Liver (tissue), 9 donors: Measurements from ENCODE around the gene FAM241B. TPM values are rescaled to one million over a fixed set of nuclear protein-coding genes. Genes with fewer than 3 reads are reported as not detected.

Source experiments
- DNase-seq: peaks from one replicate; pipeline ENCODE4 v3.0.0-alpha.2; 2017; ENCODE audit warnings: low spot score
- H3K27ac ChIP-seq, 2 donors: one replicate each; pipeline ENCODE4 v1.7.0; 2013; ENCODE audit warnings: inconsistent platforms in 2 of 2, low read length in 2 of 2, control low read depth in 1 of 2, low read depth in 1 of 2, mild to moderate bottlenecking in 1 of 2
- H3K27me3 ChIP-seq, 4 donors: one replicate each; pipeline versions ENCODE4 v1.6.1 to v1.7.0; 2013; ENCODE audit warnings: low read length in 3 of 4, inconsistent platforms in 1 of 4, mild to moderate bottlenecking in 1 of 4, moderate library complexity in 1 of 4; ENCODE audit not compliant: control insufficient read depth in 4 of 4, insufficient read depth in 4 of 4
- H3K36me3 ChIP-seq, 4 donors: one replicate each; pipeline versions ENCODE4 v1.6.1 to v1.7.0; 2013; ENCODE audit warnings: low read length in 3 of 4, mild to moderate bottlenecking in 3 of 4, low read depth in 1 of 4, moderate library complexity in 1 of 4; ENCODE audit not compliant: control insufficient read depth in 4 of 4, insufficient read depth in 3 of 4
- H3K4me1 ChIP-seq, 4 donors: one replicate each; pipeline versions ENCODE4 v1.6.1 to v1.7.0; 2013; ENCODE audit warnings: low read length in 3 of 4, mild to moderate bottlenecking in 3 of 4, moderate library complexity in 1 of 4; ENCODE audit not compliant: control insufficient read depth in 4 of 4, insufficient read depth in 4 of 4
- H3K4me3 ChIP-seq, 3 donors: one replicate each; pipeline versions ENCODE4 v1.6.1 to v1.7.0; 2013; ENCODE audit warnings: low read length in 3 of 3, control low read depth in 1 of 3, low read depth in 1 of 3, mild to moderate bottlenecking in 1 of 3
- H3K9ac ChIP-seq, 2 donors: one replicate each; pipeline ENCODE4 v1.7.0; 2013; ENCODE audit warnings: low read length in 2 of 2, mild to moderate bottlenecking in 2 of 2, moderate library complexity in 2 of 2, control low read depth in 1 of 2, low read depth in 1 of 2
- H3K9me3 ChIP-seq, 4 donors: one replicate each; pipeline versions ENCODE4 v1.6.1 to v1.7.0; 2013; ENCODE audit warnings: low read length in 3 of 4; ENCODE audit not compliant: control insufficient read depth in 4 of 4
- ATF3 ChIP-seq: IDR thresholded peaks from 2 replicates; pipeline ENCODE4 v1.6.1; 2016; ENCODE audit warnings: antibody characterized with exemption
- CTCF ChIP-seq: fragments of 150-350 bp; IDR thresholded peaks from 2 replicates; pipeline ENCODE4 v1.5.1; 2017; ENCODE audit warnings: improper control_type of control experiment, low read depth, low read length; ENCODE audit not compliant: missing input control
- EGR1 ChIP-seq, 2 donors: IDR thresholded peaks; 2 replicates each; pipeline ENCODE4 v1.6.1; 2016 to 2018; ENCODE audit warnings: antibody characterized with exemption in 2 of 2, low read depth in 2 of 2
- FOXA1 ChIP-seq: IDR thresholded peaks from 2 replicates; pipeline ENCODE4 v1.6.1; 2016; ENCODE audit warnings: antibody characterized with exemption
- FOXA2 ChIP-seq: IDR thresholded peaks from 2 replicates; pipeline ENCODE4 v1.6.1; 2016; ENCODE audit warnings: antibody characterized with exemption
- GABPA ChIP-seq, 2 donors: IDR thresholded peaks in 1 of 2; conservative IDR thresholded peaks in 1 of 2; 2 replicates each; pipeline ENCODE4 v1.6.1; 2016; ENCODE audit warnings: antibody characterized with exemption in 2 of 2, mild to moderate bottlenecking in 1 of 2, moderate library complexity in 1 of 2
- HNF4A ChIP-seq, 2 donors: conservative IDR thresholded peaks; 2 replicates each; pipeline ENCODE4 v1.6.1; 2016; ENCODE audit warnings: antibody characterized with exemption in 2 of 2, mild to moderate bottlenecking in 2 of 2
- HNF4G ChIP-seq: IDR thresholded peaks from 2 replicates; pipeline ENCODE4 v1.6.1; 2016; ENCODE audit warnings: antibody characterized with exemption
- JUND ChIP-seq, 2 donors: IDR thresholded peaks; 2 replicates each; pipeline ENCODE4 v1.6.1; 2016; ENCODE audit warnings: antibody characterized with exemption in 2 of 2
- MAX ChIP-seq: IDR thresholded peaks from 2 replicates; pipeline ENCODE4 v1.6.1; 2016; ENCODE audit warnings: antibody characterized with exemption
- NR2F2 ChIP-seq: IDR thresholded peaks from 2 replicates; pipeline ENCODE4 v1.6.1; 2016; ENCODE audit warnings: antibody characterized with exemption
- RAD21 ChIP-seq, 2 donors: IDR thresholded peaks; 2 replicates each; pipeline ENCODE4 v1.6.1; 2016; ENCODE audit warnings: antibody characterized with exemption in 2 of 2, mild to moderate bottlenecking in 2 of 2
- REST ChIP-seq: IDR thresholded peaks from 2 replicates; pipeline ENCODE4 v1.6.1; 2016; ENCODE audit warnings: antibody characterized with exemption, mild to moderate bottlenecking
- RXRA ChIP-seq, 2 donors: IDR thresholded peaks; 2 replicates each; pipeline ENCODE4 v1.6.1; 2017 to 2018; ENCODE audit warnings: antibody characterized with exemption in 2 of 2, mild to moderate bottlenecking in 1 of 2
- SP1 ChIP-seq: IDR thresholded peaks from 2 replicates; pipeline ENCODE4 v1.6.1; 2018; ENCODE audit warnings: antibody characterized with exemption, mild to moderate bottlenecking
- TAF1 ChIP-seq: conservative IDR thresholded peaks from 2 replicates; pipeline ENCODE4 v1.6.1; 2016; ENCODE audit warnings: antibody characterized with exemption, mild to moderate bottlenecking
- YY1 ChIP-seq: IDR thresholded peaks from 2 replicates; pipeline ENCODE4 v1.6.1; 2016; ENCODE audit warnings: antibody characterized with exemption, mild to moderate bottlenecking
- ZBTB33 ChIP-seq: IDR thresholded peaks from 2 replicates; pipeline ENCODE4 v1.6.1; 2016; ENCODE audit warnings: antibody characterized with exemption
- WGBS: extraction: QIAGEN DNeasy Blood & Tissue Kit; methylation state at CpG from one replicate; pipeline ENCODE4 v1.1.7; 2013; 5-methylcytosine and 5-hydroxymethylcytosine counted together
- polyA plus RNA-seq, 2 donors: library from polyadenylated mRNA; stranded (reverse) in 1 of 2; unstranded in 1 of 2; fragments of 200-250 nt in 1 of 2; fragments of >200 nt in 1 of 2; fragmentation: Nextera tagmentation in 1 of 2; extraction: Ambion mirVana in 1 of 2; gene quantifications; one replicate each; pipeline versions ENCODE4 v1.2.1 to v1.2.3, GENCODE V29; 2013 to 2015
- total RNA-seq, 2 donors: library from RNA; depleted of rRNA; stranded (reverse); fragments of >200 nt; gene quantifications; one replicate each; pipeline ENCODE4 v1.2.3, GENCODE V29; 2014
- donor health status: healthy.
- donor health status: healthy.
- donor health status: healthy.
- donor health status: healthy.
- donor health status: healthy.

Gene FAM241B
- total and polyA plus RNA-seq, 4 donors: 0.84 to 2.5 (median 1.7) TPM

- peak; percentile 66 for DNase-seq
- peak; percentile 91 for TF ChIP-seq CTCF
- TF ChIP-seq YY1: no peak
- TF ChIP-seq RAD21 (IDR thresholded peaks at IDR 0.05): peak; percentile 84 to 87
- H3K27me3 ChIP-seq: no peaks in the 10 kb centered on the region
- WGBS: 48% methylated on average over 11 of the region's 11 CpGs
- no peaks in the 10 kb centered on the region for H3K4me1 ChIP-seq
- H3K9me3 ChIP-seq: no peaks in the 10 kb centered on the region
- H3K9ac ChIP-seq: no peak overlapping the region
- H3K36me3 ChIP-seq: no peaks in the 10 kb centered on the region
- no peak overlapping the region for H3K4me3 ChIP-seq
- no peak overlapping the region for H3K27ac ChIP-seq
These were observed 9.5 kb downstream of the FAM241B start for GRCh38 chr10:69639291-69640195.

GRCh38 chr10:69640196-69640980 lies 10.3 kb downstream of the FAM241B start:
- Histone ChIP-seq H3K9me3 (no peaks in the 10 kb centered on the region), H3K27ac (no peak overlapping the region), H3K27me3 (no peaks in the 10 kb centered on the region), H3K9ac (no peak overlapping the region), H3K36me3 (no peaks in the 10 kb centered on the region), H3K4me3 (no peak overlapping the region), H3K4me1 (no peaks in the 10 kb centered on the region)
- 80% methylated on average over 9 of the region's 9 CpGs for WGBS
- TF ChIP-seq RAD21 (IDR thresholded peaks at IDR 0.05) (no peak), MAX (no peak), ZBTB33 (no peak), RXRA (IDR thresholded peaks at IDR 0.05) (no peak), TAF1 (no peak), CTCF (no peak), HNF4G (no peak), NR2F2 (no peak), JUND (IDR thresholded peaks at IDR 0.05) (no peak), SP1 (no peak), REST (no peak), FOXA2 (no peak), YY1 (no peak), GABPA (IDR thresholded peaks at IDR 0.05 in 1 of 2, conservative IDR thresholded peaks at IDR 0.05 in 1 of 2) (no peak), ATF3 (no peak), FOXA1 (no peak), EGR1 (IDR thresholded peaks at IDR 0.05; ENCODE audit: low read depth in 2 of 2) (no peak), HNF4A (conservative IDR thresholded peaks at IDR 0.05) (no peak)
- DNase-seq: no peak
